A549 (cell line): ENCODE data around the gene RPS8. TPM values are rescaled to one million over a fixed set of nuclear protein-coding genes. Genes with fewer than 3 reads are reported as not detected.

Experiments
- ATAC-seq, 2 experiments: fragments of 200-7000 bp in 1 of 2; fragments of >200 bp in 1 of 2; cut with Nextera tagmentation in 1 of 2; cut with Tn5 transposase in 1 of 2; 3 replicates each; pipeline versions ENCODE4 v1.8.0 to v1.9.1; 2018 to 2020; ENCODE audit warnings: mild to moderate bottlenecking in 1 of 2, moderate library complexity in 1 of 2
- CTCF ChIA-PET: fragments of 300-600 bp; sonication (Branson Sonifier 250); formaldehyde crosslinking; extraction: SDS; loops from one replicate; lab custom pipeline; 2021; ENCODE audit warnings: antibody characterized with exemption, inconsistent platforms; lab: Yijun Ruan, JAX
- POLR2A ChIA-PET: fragments of 350-600 bp; formaldehyde crosslinking; extraction: SDS; loops from one replicate; lab custom pipeline; 2021; ENCODE audit warnings: antibody characterized with exemption, inconsistent platforms; lab: Yijun Ruan, JAX
- DNase-seq, 2 experiments: peaks; one replicate each; pipeline versions ENCODE4 v3.0.0 to v3.0.0-alpha.2; 2011 to 2016; ENCODE audit warnings: low read depth in 1 of 2, low spot score in 1 of 2
- FAIRE-seq: peaks from 2 replicates; lab custom pipeline; 2011; peaks lifted over from hg19 to GRCh38; lab: Jason Lieb, UNC
- H3K27ac ChIP-seq, 2 experiments: fragments of >200 bp; sonication (Bioruptor Twin); formaldehyde crosslinking; 3 replicates each; pipeline ENCODE4 v1.5.1; 2016 to 2017
- H3K4me1 ChIP-seq: fragments of >200 bp; sonication (Bioruptor Twin); formaldehyde crosslinking; 3 replicates; pipeline ENCODE4 v1.6.1; 2016
- H3K4me2 ChIP-seq: fragments of >200 bp; sonication (Bioruptor Twin); formaldehyde crosslinking; 3 replicates; pipeline ENCODE4 v1.6.1; 2016
- H3K4me3 ChIP-seq: fragments of >200 bp; sonication (Bioruptor Twin); formaldehyde crosslinking; 3 replicates; pipeline ENCODE4 v1.5.1; 2016
- H3K9me3 ChIP-seq: fragments of >200 bp; sonication (Bioruptor Twin); formaldehyde crosslinking; 3 replicates; pipeline ENCODE4 v1.6.1; 2016
- BHLHE40 ChIP-seq: IDR thresholded peaks from 2 replicates; pipeline ENCODE4 v1.6.1; 2012; ENCODE audit warnings: low read depth, low read length, inconsistent platforms
- CEBPB ChIP-seq, 2 experiments: fragments of >200 bp in 1 of 2; sonication (Bioruptor Twin) in 1 of 2; formaldehyde crosslinking in 1 of 2; IDR thresholded peaks; 2 replicates each; pipeline ENCODE4 v1.6.1; 2012 to 2016
- EHF ChIP-seq: fragments of 250-450 bp; sonication (Bioruptor Pico); IDR thresholded peaks from 2 replicates; pipeline ENCODE4 v1.5.0; 2020; ENCODE audit warnings: mild to moderate bottlenecking
- EP300 ChIP-seq, 2 experiments: fragments of >200 bp; sonication (Bioruptor Twin); formaldehyde crosslinking; IDR thresholded peaks; 2 replicates in 1 of 2; 3 replicates in 1 of 2; pipeline ENCODE4 v1.6.1; 2016 to 2017
- ESRRA ChIP-seq: fragments of 150-350 bp; IDR thresholded peaks from 2 replicates; pipeline ENCODE4 v1.6.1; 2014; ENCODE audit warnings: mild to moderate bottlenecking, low read length, borderline replicate concordance
- FOSB ChIP-seq: fragments of 250-450 bp; sonication (Bioruptor Pico); IDR thresholded peaks from 2 replicates; pipeline ENCODE4 v1.5.0; 2020; ENCODE audit warnings: mild to moderate bottlenecking, moderate library complexity
- FOSL2 ChIP-seq, 2 experiments: fragments of 450-650 bp in 1 of 2; fragments of >200 bp in 1 of 2; sonication (Bioruptor Twin) in 1 of 2; formaldehyde crosslinking; IDR thresholded peaks; 2 replicates each; pipeline versions ENCODE4 v1.5.0 to v1.6.1; 2016 to 2020; ENCODE audit warnings: mild to moderate bottlenecking in 1 of 2, moderate library complexity in 1 of 2
- GATA3 ChIP-seq: IDR thresholded peaks from 2 replicates; pipeline ENCODE4 v1.6.1; 2012; ENCODE audit warnings: borderline replicate concordance
- HDAC2 ChIP-seq: fragments of 200-600 bp; sonication (generic); IDR thresholded peaks from 2 replicates; pipeline ENCODE4 v1.6.1; 2016
- HOXA7 ChIP-seq: fragments of 250-450 bp; sonication (Bioruptor Pico); IDR thresholded peaks from 2 replicates; pipeline ENCODE4 v1.5.0; 2020; ENCODE audit warnings: mild to moderate bottlenecking, moderate library complexity
- HOXB13 ChIP-seq: fragments of 250-450 bp; sonication (Bioruptor Pico); IDR thresholded peaks from 2 replicates; pipeline ENCODE4 v1.5.0; 2020; ENCODE audit warnings: low read depth, mild to moderate bottlenecking, moderate library complexity
- HOXB5 ChIP-seq: fragments of 250-450 bp; sonication (Bioruptor Pico); IDR thresholded peaks from 2 replicates; pipeline ENCODE4 v1.5.0; 2020; ENCODE audit warnings: mild to moderate bottlenecking, moderate library complexity
- JUN ChIP-seq, 2 experiments: fragments of >200 bp; sonication (Bioruptor Twin); formaldehyde crosslinking; IDR thresholded peaks; 2 replicates in 1 of 2; 3 replicates in 1 of 2; pipeline ENCODE4 v1.6.1; 2016 to 2017
- JUNB ChIP-seq: fragments of >200 bp; sonication (Bioruptor Twin); formaldehyde crosslinking; IDR thresholded peaks from 2 replicates; pipeline ENCODE4 v1.6.1; 2016
- MAZ ChIP-seq: fragments of 150-350 bp; IDR thresholded peaks from 2 replicates; pipeline ENCODE4 v1.6.1; 2014; ENCODE audit warnings: antibody characterized with exemption, low read depth, low read length, borderline replicate concordance
- MYC ChIP-seq: IDR thresholded peaks from 2 replicates; pipeline ENCODE4 v1.6.1; 2012; ENCODE audit warnings: mild to moderate bottlenecking, inconsistent platforms, low read length, improper control_type of control experiment, borderline replicate concordance
- NFE2L2 ChIP-seq: fragments of 150-350 bp; conservative IDR thresholded peaks from 2 replicates; pipeline ENCODE4 v1.6.1; 2014; ENCODE audit warnings: low read length
- NR3C1 ChIP-seq: fragments of >200 bp; sonication (Bioruptor Twin); formaldehyde crosslinking; IDR thresholded peaks from 3 replicates; pipeline ENCODE4 v1.6.1; 2017
- POLR2A ChIP-seq: IDR thresholded peaks from 2 replicates; pipeline ENCODE4 v1.6.1; 2012; ENCODE audit warnings: mild to moderate bottlenecking, low read length
- RAD21 ChIP-seq, 2 experiments: fragments of >200 bp in 1 of 2; sonication (Bioruptor Twin) in 1 of 2; formaldehyde crosslinking in 1 of 2; IDR thresholded peaks in 1 of 2; conservative IDR thresholded peaks in 1 of 2; 2 replicates in 1 of 2; 3 replicates in 1 of 2; pipeline ENCODE4 v1.6.1; 2012 to 2018; ENCODE audit warnings: inconsistent platforms in 1 of 2
- RARB ChIP-seq: fragments of 250-450 bp; sonication (Bioruptor Pico); IDR thresholded peaks from 2 replicates; pipeline ENCODE4 v1.8.0; 2021; ENCODE audit warnings: mild to moderate bottlenecking, moderate library complexity
- RFX5 ChIP-seq: fragments of 450-650 bp; IDR thresholded peaks from 2 replicates; pipeline ENCODE4 v1.7.1; 2014; ENCODE audit warnings: antibody characterized with exemption, mild to moderate bottlenecking, moderate library complexity
- SREBF2 ChIP-seq: fragments of 450-650 bp; IDR thresholded peaks from 2 replicates; pipeline ENCODE4 v1.6.1; 2014; ENCODE audit warnings: mild to moderate bottlenecking, moderate library complexity
- TP53 ChIP-seq: fragments of 250-450 bp; sonication (Bioruptor Pico); IDR thresholded peaks from 2 replicates; pipeline ENCODE4 v1.5.0; 2021; ENCODE audit warnings: mild to moderate bottlenecking, moderate library complexity
- ZNF302 ChIP-seq: fragments of 250-450 bp; sonication (Bioruptor Pico); IDR thresholded peaks from 2 replicates; pipeline ENCODE4 v1.9.0; 2021; ENCODE audit warnings: inconsistent platforms, mild to moderate bottlenecking, moderate library complexity
- ZSCAN20 ChIP-seq: fragments of 250-450 bp; sonication (Bioruptor Pico); IDR thresholded peaks from 2 replicates; pipeline ENCODE4 v1.8.0; 2022; ENCODE audit warnings: mild to moderate bottlenecking, moderate library complexity
- WGBS: methylation state at CpG from one replicate; pipeline ENCODE4 v1.1.6; 2017; ENCODE audit errors: missing lambda C conversion rate; 5-methylcytosine and 5-hydroxymethylcytosine counted together
- polyA plus RNA-seq, 4 experiments: library from polyadenylated mRNA; depleted of rRNA in 3 of 4; stranded (reverse); fragments of >200 nt; fragmentation: RNase III in 1 of 4; extraction: RNeasy Plus Mini Kit Qiagen cat#74134 plus additional on column Dnase treatment in 1 of 4; gene quantifications; 2 replicates in 3 of 4; 3 replicates in 1 of 4; pipeline ENCODE4 v1.2.3, GENCODE V29; 2011 to 2017
- TF ChIP-seq, protein P1 (sequence below): fragments of 250-450 bp; sonication (Bioruptor Pico); IDR thresholded peaks from 2 replicates; pipeline ENCODE4 v1.5.0; 2020; ENCODE audit warnings: low read depth, mild to moderate bottlenecking, moderate library complexity
- TF ChIP-seq, protein P2 (sequence below): fragments of 200-600 bp; sonication (generic); IDR thresholded peaks from 2 replicates; pipeline ENCODE4 v1.6.1; 2016; ENCODE audit warnings: antibody characterized with exemption, mild to moderate bottlenecking, moderate library complexity
- TF ChIP-seq, protein P3 (sequence below): IDR thresholded peaks from 2 replicates; pipeline ENCODE4 v1.6.1; 2012
- TF ChIP-seq, protein P4 (sequence below): IDR thresholded peaks from 2 replicates; pipeline ENCODE4 v1.6.1; 2012; ENCODE audit warnings: low read depth, borderline replicate concordance
- TF ChIP-seq, protein P5 (sequence below): IDR thresholded peaks from 2 replicates; pipeline ENCODE4 v1.6.1; 2012

RPS8 gene
- polyA plus RNA-seq, 2 of the 4 experiments (the other 2 are of a cell fraction) = 1,577 to 1,820 TPM

DNA sequence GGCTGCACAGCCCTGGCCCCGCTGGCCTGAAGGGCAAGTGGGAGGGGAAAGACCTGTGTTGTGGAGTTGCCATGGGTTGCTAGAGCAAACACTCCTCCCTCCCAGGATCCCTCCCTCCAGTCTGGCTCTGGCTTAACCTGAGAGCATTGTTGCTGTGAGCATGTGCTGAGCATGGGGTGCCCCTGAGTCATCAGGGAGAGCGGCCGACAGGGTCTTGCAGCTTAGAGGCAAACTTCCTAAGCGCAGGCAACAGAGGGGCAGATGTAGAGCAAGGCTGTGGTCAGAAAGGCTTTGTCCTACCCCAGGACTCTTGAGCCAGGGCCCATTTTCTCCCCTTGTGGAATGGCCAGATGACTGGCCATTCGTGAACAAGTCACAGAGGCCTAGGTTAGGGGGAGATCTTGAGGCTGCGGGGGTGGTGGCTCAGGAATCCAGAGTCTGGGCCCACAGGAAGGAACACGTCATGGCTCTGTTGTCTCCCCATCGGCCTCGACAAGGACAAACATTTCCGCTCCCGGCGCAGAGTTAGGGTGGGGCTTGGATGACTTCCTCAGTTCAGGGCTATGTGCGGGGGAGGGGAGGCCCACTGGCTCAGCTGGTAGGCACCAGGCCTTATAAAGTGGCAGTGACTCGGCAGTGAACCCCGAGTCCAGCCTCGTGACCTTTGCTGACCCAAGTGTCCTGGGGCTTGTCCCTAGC, 32.2 kb downstream of the RPS8 start:
- Histone ChIP-seq H3K4me3 (0 out of 3 replicates have a peak overlapping the region, but pooled peaks have one; percentile 14), H3K4me2 (peak overlapping the region; percentile 81), H3K27ac (peak overlapping the region; percentile 98 to 99), H3K4me1 (peaks cover 80% of the 10 kb centered on the region), H3K9me3 (no peaks in the 10 kb centered on the region)
- peak; percentile 90 to 97 for DNase-seq
- no peak for FAIRE-seq
- POLR2A ChIA-PET = interaction anchor here (1.2 to 3.9 kb wide), 6 partner anchors 7 to 714 kb away, joined by 3 to 57 read pairs (median 9); partner anchors contain the start of genes PLK3, PRDX1, RNU5D-1 and RPS8
- under 1% methylated on average over 13 of the region's 16 CpGs for WGBS
- ATAC-seq = peak; percentile 77 to 80
- CTCF ChIA-PET = interaction anchor here (0.6 to 1.4 kb wide), 4 partner anchors 9 to 68 kb away, joined by 3 to 4 read pairs (median 4); no protein-coding TSS in a partner anchor
- TF ChIP-seq HOXB13 (CRISPR knock-in tag) (peak; percentile 82), HOXA7 (CRISPR knock-in tag) (0 out of 2 replicates have a peak, but pooled peaks have one; percentile 6), FOSL2 (IDR thresholded peaks at IDR 0.05) (peak; percentile 32; the same call in 1 of the 2 replicates), FOSL2 (CRISPR knock-in tag; IDR thresholded peaks at IDR 0.05) (peak; percentile 86), GATA3 (peak; percentile 40; the same call in 1 of the 2 replicates), RFX5 (peak; percentile 94), EHF (CRISPR knock-in tag) (peak; percentile 72; the same call in 1 of the 2 replicates), RAD21 (conservative IDR thresholded peaks at IDR 0.05 in 1 of 2, IDR thresholded peaks at IDR 0.05 in 1 of 2) (no peak; a peak in 1 of 5 replicates), FOSB (CRISPR knock-in tag) (peak; percentile 81; the same call in 1 of the 2 replicates), NFE2L2 (peak; percentile 31; the same call in 1 of the 2 replicates), EP300 (IDR thresholded peaks at IDR 0.05) (peak in 1 of 2 experiments; percentile 64; a peak in 2 of 5 replicates), NR3C1 (no peak), ESRRA (peak; percentile 72; the same call in 1 of the 2 replicates), ZNF302 (peak; percentile 89), HDAC2 (no peak), POLR2A (no peak; the same call in 1 of the 2 replicates), BHLHE40 (no peak), JUN (IDR thresholded peaks at IDR 0.05) (peak; percentile 74 to 81; a peak in 4 of 5 replicates), JUNB (peak; percentile 55), RARB (CRISPR knock-in tag) (0 out of 2 replicates have a peak, but pooled peaks have one; percentile 13), MYC (peak; percentile 54; the same call in 1 of the 2 replicates), TP53 (CRISPR knock-in tag) (peak; percentile 47; the same call in 1 of the 2 replicates), ZSCAN20 (CRISPR knock-in tag) (0 out of 2 replicates have a peak, but pooled peaks have one; percentile 68), HOXB5 (CRISPR knock-in tag) (peak; percentile 59; the same call in 1 of the 2 replicates), CEBPB (IDR thresholded peaks at IDR 0.05) (peak in 1 of 2 experiments; percentile 3; a peak in 1 of 4 replicates), MAZ (no peak), SREBF2 (no peak)
- TF ChIP-seq, protein P1, sequence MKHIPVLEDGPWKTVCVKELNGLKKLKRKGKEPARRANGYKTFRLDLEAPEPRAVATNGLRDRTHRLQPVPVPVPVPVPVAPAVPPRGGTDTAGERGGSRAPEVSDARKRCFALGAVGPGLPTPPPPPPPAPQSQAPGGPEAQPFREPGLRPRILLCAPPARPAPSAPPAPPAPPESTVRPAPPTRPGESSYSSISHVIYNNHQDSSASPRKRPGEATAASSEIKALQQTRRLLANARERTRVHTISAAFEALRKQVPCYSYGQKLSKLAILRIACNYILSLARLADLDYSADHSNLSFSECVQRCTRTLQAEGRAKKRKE = peak; percentile 73
- TF ChIP-seq, protein P2, sequence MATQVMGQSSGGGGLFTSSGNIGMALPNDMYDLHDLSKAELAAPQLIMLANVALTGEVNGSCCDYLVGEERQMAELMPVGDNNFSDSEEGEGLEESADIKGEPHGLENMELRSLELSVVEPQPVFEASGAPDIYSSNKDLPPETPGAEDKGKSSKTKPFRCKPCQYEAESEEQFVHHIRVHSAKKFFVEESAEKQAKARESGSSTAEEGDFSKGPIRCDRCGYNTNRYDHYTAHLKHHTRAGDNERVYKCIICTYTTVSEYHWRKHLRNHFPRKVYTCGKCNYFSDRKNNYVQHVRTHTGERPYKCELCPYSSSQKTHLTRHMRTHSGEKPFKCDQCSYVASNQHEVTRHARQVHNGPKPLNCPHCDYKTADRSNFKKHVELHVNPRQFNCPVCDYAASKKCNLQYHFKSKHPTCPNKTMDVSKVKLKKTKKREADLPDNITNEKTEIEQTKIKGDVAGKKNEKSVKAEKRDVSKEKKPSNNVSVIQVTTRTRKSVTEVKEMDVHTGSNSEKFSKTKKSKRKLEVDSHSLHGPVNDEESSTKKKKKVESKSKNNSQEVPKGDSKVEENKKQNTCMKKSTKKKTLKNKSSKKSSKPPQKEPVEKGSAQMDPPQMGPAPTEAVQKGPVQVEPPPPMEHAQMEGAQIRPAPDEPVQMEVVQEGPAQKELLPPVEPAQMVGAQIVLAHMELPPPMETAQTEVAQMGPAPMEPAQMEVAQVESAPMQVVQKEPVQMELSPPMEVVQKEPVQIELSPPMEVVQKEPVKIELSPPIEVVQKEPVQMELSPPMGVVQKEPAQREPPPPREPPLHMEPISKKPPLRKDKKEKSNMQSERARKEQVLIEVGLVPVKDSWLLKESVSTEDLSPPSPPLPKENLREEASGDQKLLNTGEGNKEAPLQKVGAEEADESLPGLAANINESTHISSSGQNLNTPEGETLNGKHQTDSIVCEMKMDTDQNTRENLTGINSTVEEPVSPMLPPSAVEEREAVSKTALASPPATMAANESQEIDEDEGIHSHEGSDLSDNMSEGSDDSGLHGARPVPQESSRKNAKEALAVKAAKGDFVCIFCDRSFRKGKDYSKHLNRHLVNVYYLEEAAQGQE = no peak
- TF ChIP-seq, protein P3, sequence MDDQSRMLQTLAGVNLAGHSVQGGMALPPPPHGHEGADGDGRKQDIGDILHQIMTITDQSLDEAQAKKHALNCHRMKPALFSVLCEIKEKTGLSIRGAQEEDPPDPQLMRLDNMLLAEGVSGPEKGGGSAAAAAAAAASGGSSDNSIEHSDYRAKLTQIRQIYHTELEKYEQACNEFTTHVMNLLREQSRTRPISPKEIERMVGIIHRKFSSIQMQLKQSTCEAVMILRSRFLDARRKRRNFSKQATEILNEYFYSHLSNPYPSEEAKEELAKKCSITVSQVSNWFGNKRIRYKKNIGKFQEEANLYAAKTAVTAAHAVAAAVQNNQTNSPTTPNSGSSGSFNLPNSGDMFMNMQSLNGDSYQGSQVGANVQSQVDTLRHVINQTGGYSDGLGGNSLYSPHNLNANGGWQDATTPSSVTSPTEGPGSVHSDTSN = peak; percentile 74
- TF ChIP-seq, protein P4, sequence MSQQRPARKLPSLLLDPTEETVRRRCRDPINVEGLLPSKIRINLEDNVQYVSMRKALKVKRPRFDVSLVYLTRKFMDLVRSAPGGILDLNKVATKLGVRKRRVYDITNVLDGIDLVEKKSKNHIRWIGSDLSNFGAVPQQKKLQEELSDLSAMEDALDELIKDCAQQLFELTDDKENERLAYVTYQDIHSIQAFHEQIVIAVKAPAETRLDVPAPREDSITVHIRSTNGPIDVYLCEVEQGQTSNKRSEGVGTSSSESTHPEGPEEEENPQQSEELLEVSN = peak; percentile 88
- TF ChIP-seq, protein P5, sequence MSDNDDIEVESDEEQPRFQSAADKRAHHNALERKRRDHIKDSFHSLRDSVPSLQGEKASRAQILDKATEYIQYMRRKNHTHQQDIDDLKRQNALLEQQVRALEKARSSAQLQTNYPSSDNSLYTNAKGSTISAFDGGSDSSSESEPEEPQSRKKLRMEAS = peak; percentile 97
